HepG2 (cell line): ENCODE results near the gene SLC16A6. TPM values are rescaled to one million over a fixed set of nuclear protein-coding genes. Genes with fewer than 3 reads are reported as not detected.

Experiments
- DR1 ChIP-seq: sonication (generic); formaldehyde crosslinking; IDR thresholded peaks from 2 replicates; pipeline ENCODE4 v1.8.0; 2021; ENCODE audit warnings: mild to moderate bottlenecking, missing genetic modification reagents, inconsistent platforms
- FOXJ3 ChIP-seq: sonication (generic); formaldehyde crosslinking; IDR thresholded peaks from 2 replicates; pipeline ENCODE4 v1.4.0; 2020; ENCODE audit warnings: missing genetic modification reagents, mild to moderate bottlenecking, borderline replicate concordance
- GTF2F1 ChIP-seq: fragments of 150-350 bp; IDR thresholded peaks from 2 replicates; pipeline ENCODE4 v1.6.1; 2014; ENCODE audit warnings: low read length
- KLF13 ChIP-seq: sonication (generic); formaldehyde crosslinking; IDR thresholded peaks from 2 replicates; pipeline ENCODE4 v1.4.0; 2020; ENCODE audit warnings: mild to moderate bottlenecking, missing genetic modification reagents
- NFATC3 ChIP-seq: sonication (generic); formaldehyde crosslinking; IDR thresholded peaks from 2 replicates; pipeline ENCODE4 v1.5.1; 2020; ENCODE audit warnings: mild to moderate bottlenecking, missing genetic modification reagents
- NRL ChIP-seq: sonication (generic); formaldehyde crosslinking; IDR thresholded peaks from 2 replicates; pipeline ENCODE4 v1.5.0; 2020; ENCODE audit warnings: missing genetic modification reagents, mild to moderate bottlenecking, moderate library complexity, borderline replicate concordance
- SMAD1 ChIP-seq: sonication (generic); formaldehyde crosslinking; IDR thresholded peaks from 2 replicates; pipeline ENCODE4 v1.4.0; 2020; ENCODE audit warnings: missing genetic modification reagents, low read depth, mild to moderate bottlenecking, borderline replicate concordance
- SOX5 ChIP-seq: IDR thresholded peaks from 2 replicates; pipeline ENCODE4 v1.6.1; 2016; ENCODE audit warnings: borderline replicate concordance
- TEAD2 ChIP-seq: sonication (generic); formaldehyde crosslinking; IDR thresholded peaks from 2 replicates; pipeline ENCODE4 v1.9.0; 2021; ENCODE audit warnings: missing genetic modification reagents
- TP53 ChIP-seq: sonication (generic); formaldehyde crosslinking; conservative IDR thresholded peaks from 2 replicates; pipeline ENCODE4 v1.4.0; 2020; ENCODE audit warnings: missing genetic modification reagents
- ZBTB7B ChIP-seq: sonication (generic); formaldehyde crosslinking; IDR thresholded peaks from 2 replicates; pipeline ENCODE4 v1.4.0; 2020; ENCODE audit warnings: missing genetic modification reagents
- ZNF10 ChIP-seq: sonication (generic); formaldehyde crosslinking; IDR thresholded peaks from 2 replicates; pipeline ENCODE4 v1.4.0; 2020; ENCODE audit warnings: mild to moderate bottlenecking, low read depth, missing genetic modification reagents, borderline replicate concordance
- ZNF207 ChIP-seq: fragments of 450-650 bp; IDR thresholded peaks from 2 replicates; pipeline ENCODE4 v1.6.1; 2016; ENCODE audit warnings: antibody characterized with exemption, borderline replicate concordance
- ZNF232 ChIP-seq: sonication (generic); formaldehyde crosslinking; IDR thresholded peaks from 2 replicates; pipeline ENCODE4 v1.4.0; 2020; ENCODE audit warnings: missing genetic modification reagents, borderline replicate concordance
- ZNF260 ChIP-seq: sonication (generic); formaldehyde crosslinking; IDR thresholded peaks from 2 replicates; pipeline ENCODE4 v1.4.0; 2020; ENCODE audit warnings: missing genetic modification reagents, low read depth, mild to moderate bottlenecking, borderline replicate concordance
- ZNF33B ChIP-seq: sonication (generic); formaldehyde crosslinking; IDR thresholded peaks from 2 replicates; pipeline ENCODE4 v1.5.1; 2020; ENCODE audit warnings: mild to moderate bottlenecking, missing genetic modification reagents
- ZNF367 ChIP-seq: sonication (generic); formaldehyde crosslinking; IDR thresholded peaks from 2 replicates; pipeline ENCODE4 v1.4.0; 2020; ENCODE audit warnings: missing genetic modification reagents, borderline replicate concordance
- ZSCAN21 ChIP-seq: sonication (generic); formaldehyde crosslinking; IDR thresholded peaks from 2 replicates; pipeline ENCODE4 v1.8.0; 2022; ENCODE audit warnings: mild to moderate bottlenecking, missing genetic modification reagents, moderate library complexity, borderline replicate concordance
- polyA plus RNA-seq, 8 experiments: library from polyadenylated mRNA; depleted of rRNA in 3 of 8; stranded (reverse) in 7 of 8; unstranded in 1 of 8; fragments of >200 nt; fragmentation: Illumina TruSeq in 4 of 8; extraction: Trizol in 4 of 8; gene quantifications; 2 replicates each; pipeline versions ENCODE4 v1.2.1 to v1.2.3, GENCODE V29; 2011 to 2016; ENCODE audit warnings: low read depth in 4 of 8, missing spikeins in 1 of 8, mixed read lengths in 1 of 8; ENCODE audit not compliant: insufficient read depth in 1 of 8
- total RNA-seq, 5 experiments: library from RNA; depleted of rRNA; stranded (reverse); fragments of >200 nt; fragmentation: Illumina TruSeq; extraction: Trizol; gene quantifications; 2 replicates each; pipeline ENCODE4 v1.2.3, GENCODE V29; 2016; ENCODE audit warnings: low read depth in 1 of 5
- TF ChIP-seq, protein P1 (sequence below): sonication (generic); formaldehyde crosslinking; IDR thresholded peaks from 2 replicates; pipeline ENCODE4 v1.4.0; 2020; ENCODE audit warnings: missing genetic modification reagents
- TF ChIP-seq, protein P2 (sequence below): sonication (generic); formaldehyde crosslinking; IDR thresholded peaks from 2 replicates; pipeline ENCODE4 v1.4.0; 2020; ENCODE audit warnings: missing genetic modification reagents, borderline replicate concordance
- TF ChIP-seq, protein P3 (sequence below): sonication (generic); formaldehyde crosslinking; IDR thresholded peaks from 2 replicates; pipeline ENCODE4 v1.8.0; 2022; ENCODE audit warnings: missing genetic modification reagents, mild to moderate bottlenecking, borderline replicate concordance
- TF ChIP-seq, protein P4 (sequence below): sonication (generic); formaldehyde crosslinking; conservative IDR thresholded peaks from 2 replicates; pipeline ENCODE4 v1.5.0; 2020; ENCODE audit warnings: missing genetic modification reagents

SLC16A6 gene
- total and polyA plus RNA-seq, 2 of the 13 experiments (the other 11 are each of a cell fraction or from before 2014, with no cell fraction given), result 1.1 to 44.7 TPM

DNA sequence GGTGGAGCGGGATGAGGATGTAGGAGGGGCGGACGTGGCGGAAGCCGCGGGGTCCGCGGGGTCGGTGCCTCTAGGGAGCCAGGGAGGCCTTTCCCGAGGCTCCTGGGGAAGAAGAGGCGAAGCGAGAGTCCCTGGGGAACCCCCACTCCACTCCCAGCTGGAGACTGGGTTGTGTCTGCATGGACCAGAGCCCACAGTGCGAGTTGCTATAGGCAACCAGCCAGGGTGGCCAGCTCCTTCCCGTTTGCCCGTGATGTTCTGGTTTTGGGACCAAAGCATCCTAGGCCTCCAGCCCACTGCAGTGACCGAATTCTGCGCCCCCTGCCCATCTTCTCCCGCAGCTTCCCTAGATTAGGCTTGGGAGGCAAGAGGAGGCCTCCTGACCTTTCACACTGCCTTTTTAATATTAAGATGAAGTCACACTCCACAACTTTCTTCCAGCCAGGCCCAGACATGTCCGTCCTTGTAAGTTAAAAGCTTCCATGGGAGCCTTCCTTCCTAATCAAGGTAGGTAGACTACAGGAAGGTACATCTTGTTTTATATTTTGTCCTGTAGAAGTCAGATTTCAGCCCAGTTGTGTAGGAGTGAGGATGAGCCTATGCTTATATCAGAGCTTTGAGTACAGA lies 42.6 kb downstream of the SLC16A6 start (continued):
- TF ChIP-seq ZNF367 (peak; percentile 58; the same call in 1 of the 2 replicates), DR1 (CRISPR knock-in tag) (no peak), TP53 (CRISPR knock-in tag) (0 out of 2 replicates have a peak, but pooled peaks have one; percentile 23), GTF2F1 (no peak), NRL (CRISPR knock-in tag) (peak; percentile 95; the same call in 1 of the 2 replicates), SOX5 (CRISPR knock-in tag) (no peak), ZNF207 (no peak), SMAD1 (0 out of 2 replicates have a peak, but pooled peaks have one; percentile 44), ZSCAN21 (no peak), KLF13 (0 out of 2 replicates have a peak, but pooled peaks have one; percentile 19), TEAD2 (CRISPR knock-in tag) (no peak; the same call in 1 of the 2 replicates), NFATC3 (CRISPR knock-in tag) (no peak), ZNF260 (CRISPR knock-in tag) (0 out of 2 replicates have a peak, but pooled peaks have one; percentile 54), ZNF232 (CRISPR knock-in tag) (peak; percentile 72; the same call in 1 of the 2 replicates), FOXJ3 (no peak), ZBTB7B (no peak), ZNF33B (CRISPR knock-in tag) (no peak), ZNF10 (CRISPR knock-in tag) (no peak)
- TF ChIP-seq, protein P1, sequence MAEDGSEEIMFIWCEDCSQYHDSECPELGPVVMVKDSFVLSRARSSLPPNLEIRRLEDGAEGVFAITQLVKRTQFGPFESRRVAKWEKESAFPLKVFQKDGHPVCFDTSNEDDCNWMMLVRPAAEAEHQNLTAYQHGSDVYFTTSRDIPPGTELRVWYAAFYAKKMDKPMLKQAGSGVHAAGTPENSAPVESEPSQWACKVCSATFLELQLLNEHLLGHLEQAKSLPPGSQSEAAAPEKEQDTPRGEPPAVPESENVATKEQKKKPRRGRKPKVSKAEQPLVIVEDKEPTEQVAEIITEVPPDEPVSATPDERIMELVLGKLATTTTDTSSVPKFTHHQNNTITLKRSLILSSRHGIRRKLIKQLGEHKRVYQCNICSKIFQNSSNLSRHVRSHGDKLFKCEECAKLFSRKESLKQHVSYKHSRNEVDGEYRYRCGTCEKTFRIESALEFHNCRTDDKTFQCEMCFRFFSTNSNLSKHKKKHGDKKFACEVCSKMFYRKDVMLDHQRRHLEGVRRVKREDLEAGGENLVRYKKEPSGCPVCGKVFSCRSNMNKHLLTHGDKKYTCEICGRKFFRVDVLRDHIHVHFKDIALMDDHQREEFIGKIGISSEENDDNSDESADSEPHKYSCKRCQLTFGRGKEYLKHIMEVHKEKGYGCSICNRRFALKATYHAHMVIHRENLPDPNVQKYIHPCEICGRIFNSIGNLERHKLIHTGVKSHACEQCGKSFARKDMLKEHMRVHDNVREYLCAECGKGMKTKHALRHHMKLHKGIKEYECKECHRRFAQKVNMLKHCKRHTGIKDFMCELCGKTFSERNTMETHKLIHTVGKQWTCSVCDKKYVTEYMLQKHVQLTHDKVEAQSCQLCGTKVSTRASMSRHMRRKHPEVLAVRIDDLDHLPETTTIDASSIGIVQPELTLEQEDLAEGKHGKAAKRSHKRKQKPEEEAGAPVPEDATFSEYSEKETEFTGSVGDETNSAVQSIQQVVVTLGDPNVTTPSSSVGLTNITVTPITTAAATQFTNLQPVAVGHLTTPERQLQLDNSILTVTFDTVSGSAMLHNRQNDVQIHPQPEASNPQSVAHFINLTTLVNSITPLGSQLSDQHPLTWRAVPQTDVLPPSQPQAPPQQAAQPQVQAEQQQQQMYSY (CRISPR knock-in tag), result 0 out of 2 replicates have a peak, but pooled peaks have one; percentile 35
- TF ChIP-seq, protein P2, sequence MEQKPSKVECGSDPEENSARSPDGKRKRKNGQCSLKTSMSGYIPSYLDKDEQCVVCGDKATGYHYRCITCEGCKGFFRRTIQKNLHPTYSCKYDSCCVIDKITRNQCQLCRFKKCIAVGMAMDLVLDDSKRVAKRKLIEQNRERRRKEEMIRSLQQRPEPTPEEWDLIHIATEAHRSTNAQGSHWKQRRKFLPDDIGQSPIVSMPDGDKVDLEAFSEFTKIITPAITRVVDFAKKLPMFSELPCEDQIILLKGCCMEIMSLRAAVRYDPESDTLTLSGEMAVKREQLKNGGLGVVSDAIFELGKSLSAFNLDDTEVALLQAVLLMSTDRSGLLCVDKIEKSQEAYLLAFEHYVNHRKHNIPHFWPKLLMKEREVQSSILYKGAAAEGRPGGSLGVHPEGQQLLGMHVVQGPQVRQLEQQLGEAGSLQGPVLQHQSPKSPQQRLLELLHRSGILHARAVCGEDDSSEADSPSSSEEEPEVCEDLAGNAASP (CRISPR knock-in tag), result 0 out of 2 replicates have a peak, but pooled peaks have one; percentile 5
- TF ChIP-seq, protein P3, sequence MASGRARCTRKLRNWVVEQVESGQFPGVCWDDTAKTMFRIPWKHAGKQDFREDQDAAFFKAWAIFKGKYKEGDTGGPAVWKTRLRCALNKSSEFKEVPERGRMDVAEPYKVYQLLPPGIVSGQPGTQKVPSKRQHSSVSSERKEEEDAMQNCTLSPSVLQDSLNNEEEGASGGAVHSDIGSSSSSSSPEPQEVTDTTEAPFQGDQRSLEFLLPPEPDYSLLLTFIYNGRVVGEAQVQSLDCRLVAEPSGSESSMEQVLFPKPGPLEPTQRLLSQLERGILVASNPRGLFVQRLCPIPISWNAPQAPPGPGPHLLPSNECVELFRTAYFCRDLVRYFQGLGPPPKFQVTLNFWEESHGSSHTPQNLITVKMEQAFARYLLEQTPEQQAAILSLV (CRISPR knock-in tag), result no peak
- TF ChIP-seq, protein P4, sequence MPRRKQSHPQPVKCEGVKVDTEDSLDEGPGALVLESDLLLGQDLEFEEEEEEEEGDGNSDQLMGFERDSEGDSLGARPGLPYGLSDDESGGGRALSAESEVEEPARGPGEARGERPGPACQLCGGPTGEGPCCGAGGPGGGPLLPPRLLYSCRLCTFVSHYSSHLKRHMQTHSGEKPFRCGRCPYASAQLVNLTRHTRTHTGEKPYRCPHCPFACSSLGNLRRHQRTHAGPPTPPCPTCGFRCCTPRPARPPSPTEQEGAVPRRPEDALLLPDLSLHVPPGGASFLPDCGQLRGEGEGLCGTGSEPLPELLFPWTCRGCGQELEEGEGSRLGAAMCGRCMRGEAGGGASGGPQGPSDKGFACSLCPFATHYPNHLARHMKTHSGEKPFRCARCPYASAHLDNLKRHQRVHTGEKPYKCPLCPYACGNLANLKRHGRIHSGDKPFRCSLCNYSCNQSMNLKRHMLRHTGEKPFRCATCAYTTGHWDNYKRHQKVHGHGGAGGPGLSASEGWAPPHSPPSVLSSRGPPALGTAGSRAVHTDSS, result 0 out of 2 replicates have a peak, but pooled peaks have one; percentile 34
